HG02763 (cell line): ENCODE data around the gene PCNX2.

Source experiments
- ATAC-seq: cut with Tn5 transposase; IDR thresholded peaks from one replicate; pipeline ENCODE4 v1.9.1; 2021; ENCODE audit warnings: mild to moderate bottlenecking, moderate library complexity; ENCODE audit not compliant: unreplicated experiment

The PCNX2 gene

GRCh38 chr1:232987774-232988140 lies 307.8 kb downstream of the PCNX2 start:
- ATAC-seq, result no peak

- ATAC-seq, result no peak
Measured at GRCh38 chr1:232987046-232987773, 308.3 kb downstream of the PCNX2 start.

GRCh38 chr1:232986527-232986922 lies 309.0 kb downstream of the PCNX2 start:
- ATAC-seq, result no peak

DNA sequence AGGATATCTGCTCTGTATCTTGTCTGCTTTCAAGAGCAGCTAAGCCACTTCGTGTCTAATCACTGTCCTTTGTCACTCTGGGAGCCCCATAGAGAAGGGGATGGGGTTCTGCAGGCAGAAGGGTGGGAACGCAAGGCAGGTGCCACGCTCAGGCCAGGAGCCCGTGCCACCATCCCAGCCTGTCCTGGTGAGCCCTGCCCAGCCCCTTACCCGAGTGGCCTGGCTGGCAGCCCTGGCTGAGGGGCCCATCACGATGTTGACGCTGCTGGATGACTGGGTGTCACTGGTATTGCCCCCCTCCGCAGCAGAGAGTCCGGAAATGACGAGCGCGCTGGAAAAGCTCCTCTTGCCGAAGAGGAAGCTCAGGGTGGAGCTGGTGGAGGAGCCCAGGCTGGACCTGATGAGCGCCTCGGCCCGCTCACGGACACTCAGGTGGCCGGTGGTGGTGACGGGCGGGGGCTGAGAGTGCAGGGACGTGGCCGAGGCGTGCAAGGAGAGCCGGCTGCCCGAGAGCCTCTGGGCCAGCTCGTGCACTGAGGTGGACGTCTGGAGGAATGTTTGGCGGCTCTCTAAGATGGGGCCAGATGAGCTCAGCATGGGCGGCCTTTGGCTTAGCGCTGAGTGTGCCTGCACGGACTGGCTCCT lies 309.5 kb downstream of the PCNX2 start:
- ATAC-seq, result no peak

GRCh38 chr1:232984577-232985425 lies 310.7 kb downstream of the PCNX2 start:
- ATAC-seq, result no peak

GRCh38 chr1:232983817-232984567 lies 311.5 kb downstream of the PCNX2 start:
- ATAC-seq, result no peak

GRCh38 chr1:232983375-232983774 lies 312.1 kb downstream of the PCNX2 start:
- ATAC-seq, result no peak

GRCh38 chr1:232982238-232982944 lies 313.1 kb downstream of the PCNX2 start:
- no peak for ATAC-seq

- no peak for ATAC-seq
Measured at GRCh38 chr1:232980986-232981560, 314.5 kb downstream of the PCNX2 start.

DNA sequence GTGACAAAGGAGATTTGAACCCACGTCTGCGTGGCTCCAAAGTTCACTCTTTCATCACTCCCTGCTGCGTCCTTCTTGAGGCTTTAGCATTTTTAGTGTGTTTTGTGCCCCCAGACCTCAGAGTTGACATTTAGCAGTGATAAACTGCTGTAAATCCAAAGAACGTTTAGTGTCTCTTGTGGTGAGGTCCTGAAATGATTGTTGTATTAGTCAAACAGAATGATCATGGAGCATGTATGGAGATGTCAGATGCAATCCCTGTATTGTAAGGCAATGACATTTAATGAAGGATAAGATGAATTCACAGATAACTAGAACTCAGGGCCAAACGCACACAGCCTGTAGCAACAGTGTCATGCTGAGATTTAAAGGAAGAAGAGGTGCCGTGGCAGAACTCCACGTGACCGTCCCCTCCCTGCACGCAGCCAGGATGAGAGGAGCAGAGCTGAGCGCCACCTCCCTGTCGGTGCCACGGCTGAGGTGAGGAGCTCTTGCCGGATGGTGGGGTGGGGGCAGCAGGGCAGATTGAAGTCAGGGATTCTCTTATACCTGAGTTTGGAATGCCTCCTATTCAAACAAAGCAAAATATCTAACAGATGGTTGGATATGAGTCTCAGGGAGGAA lies 315.1 kb downstream of the PCNX2 start:
- no peak for ATAC-seq

GRCh38 chr1:232979558-232979957 lies 316.0 kb downstream of the PCNX2 start:
- ATAC-seq, result no peak

- ATAC-seq, result no peak
Measured at GRCh38 chr1:232978815-232979214, 316.7 kb downstream of the PCNX2 start.

DNA sequence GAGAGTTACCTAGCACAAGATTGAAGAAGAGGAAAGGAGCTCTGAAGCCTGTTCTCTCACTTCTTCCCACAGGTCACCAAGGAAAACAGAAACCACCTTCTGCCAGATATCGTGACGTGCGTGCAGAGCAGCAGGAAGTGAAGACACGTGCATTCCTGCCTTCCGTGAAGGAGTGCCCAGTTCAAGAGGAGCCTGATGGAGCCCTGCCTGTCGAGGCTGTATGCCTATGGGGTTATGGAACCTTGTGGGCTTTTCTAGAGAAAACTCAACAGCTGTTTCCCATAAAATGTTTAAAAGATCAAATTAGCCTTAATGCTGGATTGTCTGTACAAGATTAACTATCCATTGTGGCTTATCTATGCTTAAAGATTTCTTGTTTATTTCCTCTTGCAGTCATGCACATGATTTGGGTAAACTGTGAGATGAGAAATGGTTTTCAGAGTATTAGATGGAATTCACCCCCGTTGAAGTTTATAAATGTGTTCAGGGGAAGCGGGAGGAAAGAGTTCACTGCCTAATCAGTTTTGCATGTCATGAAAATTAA lies 317.4 kb downstream of the PCNX2 start:
- ATAC-seq, result no peak

- ATAC-seq, result no peak
Measured at GRCh38 chr1:232974971-232975370, 320.6 kb downstream of the PCNX2 start.

DNA sequence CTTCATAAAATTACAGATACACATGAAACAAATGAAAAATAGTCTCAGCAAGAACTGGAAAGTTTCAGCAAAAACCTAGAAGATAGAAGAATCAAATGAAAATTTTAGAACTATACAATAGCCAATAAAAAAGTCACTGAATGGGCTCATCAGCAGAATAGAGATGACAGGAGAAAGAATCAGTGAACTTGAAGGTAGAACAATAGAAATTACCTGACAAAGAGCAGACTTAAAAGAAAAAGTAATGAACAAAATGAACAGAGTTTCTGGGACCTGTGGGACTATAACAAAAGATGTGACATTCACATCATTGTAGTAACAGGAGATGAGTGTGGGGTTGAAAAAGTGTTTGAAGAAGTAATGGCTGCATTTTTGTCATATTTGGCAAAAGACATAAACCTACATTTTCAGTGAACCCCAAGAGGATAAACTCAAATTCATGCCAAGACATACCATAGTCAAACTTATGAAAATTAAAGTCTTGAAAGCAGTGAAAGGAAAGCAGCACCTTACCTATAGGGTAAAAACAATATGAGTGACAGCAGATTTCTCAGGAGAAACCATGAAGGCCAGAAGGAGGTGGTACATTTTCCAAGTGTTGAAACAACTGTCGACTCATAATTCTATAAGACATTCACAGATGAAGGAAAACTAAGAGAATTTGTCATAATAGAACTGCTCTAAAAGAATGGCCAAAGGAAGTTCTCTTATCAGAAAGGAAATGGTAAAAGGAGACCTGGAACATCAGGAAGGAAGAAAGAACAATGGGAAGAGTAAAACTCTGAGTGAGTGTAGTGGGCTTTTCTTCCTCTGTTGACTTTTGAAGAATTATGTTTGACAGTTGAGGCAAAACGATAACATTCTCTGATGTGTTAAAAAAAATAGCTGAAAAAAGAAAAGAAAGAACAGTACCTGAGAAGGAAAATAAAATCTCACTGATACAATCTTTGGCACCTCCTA lies 321.6 kb downstream of the PCNX2 start:
- no peak for ATAC-seq

GRCh38 chr1:232970508-232970907 lies 325.0 kb downstream of the PCNX2 start:
- no peak for ATAC-seq

GRCh38 chr1:232969799-232970198 lies 325.7 kb downstream of the PCNX2 start:
- no peak for ATAC-seq

DNA sequence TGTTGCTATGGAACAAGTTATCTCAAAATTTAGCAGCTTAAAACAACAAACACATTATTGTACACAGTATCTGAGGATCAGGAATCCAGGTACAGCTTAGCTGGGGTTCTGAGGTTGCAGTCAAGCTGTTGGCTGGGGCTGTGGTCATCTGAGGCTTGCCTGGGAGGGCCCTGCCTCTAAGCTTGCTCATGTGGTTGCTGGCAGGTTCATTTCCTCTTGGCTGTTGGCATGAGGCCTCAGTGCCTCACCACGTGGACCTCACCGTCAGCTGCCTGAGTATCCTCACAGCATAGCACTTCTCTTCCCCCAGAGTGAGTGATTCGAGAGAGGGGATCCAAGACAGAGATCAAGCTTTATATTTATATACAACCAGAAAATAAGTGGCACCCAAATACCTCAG lies 326.6 kb downstream of the PCNX2 start:
- ATAC-seq, result peak; percentile 49
